Measurements from ENCODE around the gene HSPA6. TPM values are rescaled to one million over a fixed set of nuclear protein-coding genes. Genes with fewer than 3 reads are reported as not detected.
A peak's percentile ranks its signal among the peaks of the same experiment; 100 is the strongest.
"Not testable (repeated sequence)": the region's sequence is repeated elsewhere in the genome, so short reads cannot be mapped to it uniquely, and the experiment has no call there.

The HSPA6 gene
- total and polyA plus RNA-seq, 2 experiments from 2014 or later: not detected

GRCh38 chr1:161511756-161512060, 12.6 kb upstream of the HSPA6 start (continued):
- no peak for TF ChIP-seq ZNF462 (CRISPR knock-in tag; IDR thresholded peaks at IDR 0.05)
- TF ChIP-seq JUNB (IDR thresholded peaks at IDR 0.05; ENCODE audit: unreplicated experiment): no peak
- TF ChIP-seq CREB1 (CRISPR knock-in tag; IDR thresholded peaks at IDR 0.05; ENCODE audit: low read depth): no peak
- TF ChIP-seq POLR2AphosphoS5 (IDR thresholded peaks at IDR 0.05; ENCODE audit: low read depth): no peak
- no peak for TF ChIP-seq ZNF331 (CRISPR knock-in tag; IDR thresholded peaks at IDR 0.05; ENCODE audit: low read depth)
- TF ChIP-seq NANOG (IDR thresholded peaks at IDR 0.05; ENCODE audit: borderline replicate concordance): no peak

- not testable (repeated sequence) for H3K27me3 ChIP-seq (ENCODE audit: insufficient read depth); H4K20me1 ChIP-seq (replicated peaks; ENCODE audit: insufficient read depth); H3K4me3 Mint-ChIP-seq; H3K4me2 ChIP-seq; H3K36me3 ChIP-seq (ENCODE audit: insufficient read depth); H3K79me2 ChIP-seq (replicated peaks; ENCODE audit: insufficient read depth); H3K36me3 Mint-ChIP-seq (ENCODE audit: low read depth); H3K27me3 Mint-ChIP-seq (ENCODE audit: insufficient read depth, low read depth, poor library complexity); H3F3A ChIP-seq (replicated peaks; ENCODE audit: low read depth); H3K27ac ChIP-seq (ENCODE audit: low read depth); H2AFZ ChIP-seq; H3K4me1 ChIP-seq (ENCODE audit: insufficient read depth); H3K9me3 Mint-ChIP-seq; DNase-seq (ENCODE audit: low spot score); H3K9me2 ChIP-seq (ENCODE audit: insufficient read depth); H3K27ac Mint-ChIP-seq
- 0 out of 2 replicates have a peak overlapping the region, but pooled peaks have one; percentile 23 for H3K4me3 ChIP-seq
- H3K4me1 Mint-ChIP-seq: peaks cover 24% of the 10 kb centered on the region
- ATAC-seq: peak; percentile 27; the same call in 2 of the 3 replicates
Measured at GRCh38 chr1:161512636-161513447, 11.5 kb upstream of the HSPA6 start.

DNA sequence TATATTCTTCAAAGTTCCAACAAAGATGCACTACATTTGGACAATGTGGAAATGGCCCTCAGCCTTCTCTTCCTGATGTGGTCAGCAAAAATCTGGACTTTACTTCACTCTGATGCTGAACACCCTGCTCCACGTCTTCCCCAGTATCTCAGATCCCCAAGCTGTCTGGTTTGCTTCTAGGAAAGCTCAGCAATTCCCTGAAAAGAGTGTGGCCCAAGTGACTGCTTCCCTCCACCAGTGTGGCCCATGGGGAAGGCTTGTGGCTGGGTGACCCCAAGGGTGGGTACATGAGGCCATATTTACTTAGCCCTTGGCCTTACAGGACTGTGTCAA, 10.9 kb upstream of the HSPA6 start:
- H3K27ac Mint-ChIP-seq; H3K9me2 ChIP-seq (ENCODE audit: insufficient read depth); H3K36me3 Mint-ChIP-seq (ENCODE audit: low read depth); H3K4me1 ChIP-seq (ENCODE audit: insufficient read depth); H3K4me3 Mint-ChIP-seq; H2AFZ ChIP-seq; H3K27ac ChIP-seq (ENCODE audit: low read depth); H3K27me3 ChIP-seq (ENCODE audit: insufficient read depth); DNase-seq (ENCODE audit: low spot score); H3K79me2 ChIP-seq (replicated peaks; ENCODE audit: insufficient read depth); H3K36me3 ChIP-seq (ENCODE audit: insufficient read depth); H3K27me3 Mint-ChIP-seq (ENCODE audit: insufficient read depth, low read depth, poor library complexity); H3K9me3 Mint-ChIP-seq; H4K20me1 ChIP-seq (replicated peaks; ENCODE audit: insufficient read depth); H3F3A ChIP-seq (replicated peaks; ENCODE audit: low read depth); H3K4me2 ChIP-seq: not testable (repeated sequence)
- ATAC-seq: peak; percentile 22; the same call in 2 of the 3 replicates
- H3K4me1 Mint-ChIP-seq: peaks cover 25% of the 10 kb centered on the region
- 0 out of 2 replicates have a peak overlapping the region, but pooled peaks have one; percentile 23 for H3K4me3 ChIP-seq

GRCh38 chr1:161513953-161514352, 10.4 kb upstream of the HSPA6 start:
- not testable (repeated sequence) for H3K4me1 ChIP-seq (ENCODE audit: insufficient read depth); H2AFZ ChIP-seq; H3K79me2 ChIP-seq (replicated peaks; ENCODE audit: insufficient read depth); ATAC-seq; H3K36me3 Mint-ChIP-seq (ENCODE audit: low read depth); H3F3A ChIP-seq (replicated peaks; ENCODE audit: low read depth); H3K27ac ChIP-seq (ENCODE audit: low read depth); H3K4me2 ChIP-seq; H3K4me3 Mint-ChIP-seq; H3K9me2 ChIP-seq (ENCODE audit: insufficient read depth); H3K9me3 Mint-ChIP-seq; H3K4me3 ChIP-seq; H3K27me3 Mint-ChIP-seq (ENCODE audit: insufficient read depth, low read depth, poor library complexity); DNase-seq (ENCODE audit: low spot score); H4K20me1 ChIP-seq (replicated peaks; ENCODE audit: insufficient read depth); H3K27me3 ChIP-seq (ENCODE audit: insufficient read depth); H3K36me3 ChIP-seq (ENCODE audit: insufficient read depth)
- peaks cover 26% of the 10 kb centered on the region for H3K4me1 Mint-ChIP-seq
- peak overlapping the region; percentile 40; the same call in 1 of the 2 replicates for H3K27ac Mint-ChIP-seq

All from GM23338 (cell line).